ENCODE data around the gene ERP29.

GRCh38 chr12:112004041-112004440, 9.2 kb upstream of the ERP29 start:
- TF ChIP-seq CTCF (conservative IDR thresholded peaks at IDR 0.05; ENCODE audit: low read length): no peak
- TF ChIP-seq EZH2phosphoT487 (IDR thresholded peaks at IDR 0.05; ENCODE audit: borderline replicate concordance): no peak
